Measurements from ENCODE around the gene TENM4. TPM values are rescaled to one million over a fixed set of nuclear protein-coding genes. Genes with fewer than 3 reads are reported as not detected.

TENM4 gene
- total RNA-seq, 1 experiment from 2014 or later, result 0.39 TPM

GRCh38 chr11:78720281-78720989 is 720.4 kb downstream of the TENM4 start:
- BruUV-seq (replicated peaks), result no TSS peak
- Histone ChIP-seq H3K4me3 (ENCODE audit: low read depth in 2 of 2, low read length in 2 of 2) (no peak overlapping the region), H3K4me1 (ENCODE audit: control insufficient read depth, insufficient read depth, low read length) (peaks cover under 1% of the 10 kb centered on the region; the same call in 1 of the 2 replicates), H3K27me3 (ENCODE audit: control insufficient read depth, insufficient read depth, low read length) (peaks cover 7% of the 10 kb centered on the region; the same call in 1 of the 2 replicates), H3K9me3 (ENCODE audit: control insufficient read depth, insufficient read depth, low read depth, low read length) (no peaks in the 10 kb centered on the region), H3K36me3 (ENCODE audit: control insufficient read depth, insufficient read depth, low read length) (no peaks in the 10 kb centered on the region), H3K27ac (ENCODE audit: low read length) (no peak overlapping the region)
- ChIA-PET POLR2A (no interaction called here), CTCF (no interaction called here)
- no peak for DNase-seq (ENCODE audit: low read depth, low spot score)
- no peak for TF ChIP-seq SIN3A (IDR thresholded peaks at IDR 0.05; ENCODE audit: borderline replicate concordance, insufficient read depth, low read depth, low read length)
- no peak for TF ChIP-seq POLR2AphosphoS5 (IDR thresholded peaks at IDR 0.05; ENCODE audit: low read depth, low read length)
- TF ChIP-seq CTCF (IDR thresholded peaks at IDR 0.05), result no peak
- TF ChIP-seq REST (IDR thresholded peaks at IDR 0.05; ENCODE audit: insufficient read depth in 1 of 2, low read depth in 2 of 2, low read length in 1 of 2), result no peak
- no peak for TF ChIP-seq TCF7L2 (IDR thresholded peaks at IDR 0.05; ENCODE audit: low read depth, low read length)
- in situ Hi-C loops (cut with HindIII; ENCODE audit: low pct_unique_long_range_greater_than_20kb, low sequenced_read_pairs), result no loop called here
- intact Hi-C loops (cut with micrococcal nuclease; ENCODE audit: unreplicated experiment), result no loop called here
- ATAC-seq, result no peak

- no TSS peak for BruUV-seq (replicated peaks)
These were observed 723.8 kb downstream of the TENM4 start for GRCh38 chr11:78717041-78717440.

More at GRCh38 chr11:78717041-78717440, 723.8 kb downstream of the TENM4 start:
- no peaks in the 10 kb centered on the region for H3K36me3 ChIP-seq (ENCODE audit: control insufficient read depth, insufficient read depth, low read length)
- ChIA-PET POLR2A (no interaction called here), CTCF (interaction anchor here (0.5 kb wide), 1 partner anchor 320 kb away, joined by 13 read pairs; no protein-coding TSS in a partner anchor)
- TF ChIP-seq TCF7L2 (IDR thresholded peaks at IDR 0.05; ENCODE audit: low read depth, low read length), result no peak
- no peak for TF ChIP-seq SIN3A (IDR thresholded peaks at IDR 0.05; ENCODE audit: borderline replicate concordance, insufficient read depth, low read depth, low read length)
- no peak for TF ChIP-seq POLR2AphosphoS5 (IDR thresholded peaks at IDR 0.05; ENCODE audit: low read depth, low read length)
- TF ChIP-seq REST (IDR thresholded peaks at IDR 0.05; ENCODE audit: insufficient read depth in 1 of 2, low read depth in 2 of 2, low read length in 1 of 2), result no peak
- H3K4me3 ChIP-seq (ENCODE audit: low read depth in 2 of 2, low read length in 2 of 2), result no peak overlapping the region
- no peaks in the 10 kb centered on the region for H3K27me3 ChIP-seq (ENCODE audit: control insufficient read depth, insufficient read depth, low read length)
- H3K9me3 ChIP-seq (ENCODE audit: control insufficient read depth, insufficient read depth, low read depth, low read length), result no peaks in the 10 kb centered on the region
- in situ Hi-C loops (cut with HindIII; ENCODE audit: low pct_unique_long_range_greater_than_20kb, low sequenced_read_pairs) (no loop called here), intact Hi-C loops (cut with micrococcal nuclease; ENCODE audit: unreplicated experiment) (no loop called here)
- DNase-seq (ENCODE audit: low read depth, low spot score) (no peak), ATAC-seq (no peak)
- no peak overlapping the region for H3K27ac ChIP-seq (ENCODE audit: low read length)
- peaks cover 3% of the 10 kb centered on the region; the same call in 1 of the 2 replicates for H3K4me1 ChIP-seq (ENCODE audit: control insufficient read depth, insufficient read depth, low read length)
